ENCODE data around the gene ZSCAN2.

ZSCAN2 gene

GRCh38 chr15:84668221-84668982 lies 67.6 kb downstream of the ZSCAN2 start:
- DNase-seq (ENCODE audit: low read depth, low spot score): no peak

- DNase-seq (ENCODE audit: low read depth, low spot score): no peak
These were observed 68.9 kb downstream of the ZSCAN2 start for GRCh38 chr15:84669726-84670125.

GRCh38 chr15:84671211-84671610 lies 70.4 kb downstream of the ZSCAN2 start:
- no peak for DNase-seq (ENCODE audit: low read depth, low spot score)
